Middle frontal gyrus (tissue), 1 donor: Measurements from ENCODE around the gene ABHD2.
"Not testable (repeated sequence)": the region's sequence is repeated elsewhere in the genome, so short reads cannot be mapped to it uniquely, and the experiment has no call there.

Experiments
- DNase-seq: peaks from one replicate; pipeline ENCODE4 v3.0.0-alpha.2; 2015; ENCODE audit warnings: low spot score; ENCODE audit errors: extremely low spot score

The ABHD2 gene

GRCh38 chr15:89075101-89075640 lies 13.1 kb upstream of the ABHD2 start:
- no peak for DNase-seq

- DNase-seq = no peak
These were observed 12.4 kb upstream of the ABHD2 start for GRCh38 chr15:89075846-89076245.

- DNase-seq = no peak
These were observed 10.5 kb upstream of the ABHD2 start for GRCh38 chr15:89077750-89078149.

- DNase-seq = no peak
These were observed 9.1 kb upstream of the ABHD2 start for GRCh38 chr15:89078851-89079810.

- DNase-seq = no peak
These were observed 6.4 kb upstream of the ABHD2 start for GRCh38 chr15:89081878-89082277.

- no peak for DNase-seq
These were observed 5.0 kb upstream of the ABHD2 start for GRCh38 chr15:89083246-89083645.

- DNase-seq = no peak
These were observed 2.8 kb upstream of the ABHD2 start for GRCh38 chr15:89085289-89085926.

GRCh38 chr15:89085933-89086332 lies 2.3 kb upstream of the ABHD2 start:
- not testable (repeated sequence) for DNase-seq

GRCh38 chr15:89086390-89086789 lies 1.9 kb upstream of the ABHD2 start:
- not testable (repeated sequence) for DNase-seq

- DNase-seq = no peak
These were observed 961 bp upstream of the ABHD2 start for GRCh38 chr15:89087161-89087829.

- DNase-seq = no peak
These were observed 504 bp downstream of the ABHD2 start for GRCh38 chr15:89088605-89089315.

GRCh38 chr15:89089316-89090230 lies 1.3 kb downstream of the ABHD2 start:
- no peak for DNase-seq

- no peak for DNase-seq
These were observed 2.8 kb downstream of the ABHD2 start for GRCh38 chr15:89090791-89091626.

- DNase-seq = no peak
These were observed 3.5 kb downstream of the ABHD2 start for GRCh38 chr15:89091627-89092220.

GRCh38 chr15:89093509-89093908 lies 5.3 kb downstream of the ABHD2 start:
- DNase-seq = no peak

GRCh38 chr15:89095073-89095472 lies 6.8 kb downstream of the ABHD2 start:
- DNase-seq = no peak

GRCh38 chr15:89095556-89095955 lies 7.3 kb downstream of the ABHD2 start:
- no peak for DNase-seq

- DNase-seq = no peak
These were observed 8.4 kb downstream of the ABHD2 start for GRCh38 chr15:89096664-89097063.

- DNase-seq = no peak
These were observed 9.1 kb downstream of the ABHD2 start for GRCh38 chr15:89097313-89097712.
